H1 (cell line): ENCODE data around the gene KIAA1143. TPM values are rescaled to one million over a fixed set of nuclear protein-coding genes. Genes with fewer than 3 reads are reported as not detected.

Source experiments
- CTCF ChIA-PET: fragments of 300-600 bp; sonication (Branson Sonifier 250); formaldehyde crosslinking; loops from one replicate; lab custom pipeline; 2021; ENCODE audit not compliant: partially characterized antibody; lab: Charles Lee
- POLR2A ChIA-PET: fragments of 300-600 bp; sonication (Branson Sonifier 250); formaldehyde crosslinking; loops from one replicate; lab custom pipeline; 2021; ENCODE audit warnings: inconsistent platforms; ENCODE audit not compliant: partially characterized antibody; lab: Charles Lee
- DNase-seq, 2 experiments: peaks; one replicate each; pipeline versions ENCODE4 v3.0.0 to v3.0.0-alpha.2; 2010 to 2022; ENCODE audit warnings: low spot score in 2 of 2, low read depth in 1 of 2, mixed read lengths in 1 of 2
- FAIRE-seq: peaks from 2 replicates; lab custom pipeline; 2011; peaks lifted over from hg19 to GRCh38; lab: Jason Lieb, UNC
- H2AFZ ChIP-seq: 2 replicates; pipeline ENCODE4 v1.8.1; 2012; ENCODE audit warnings: low read length, inconsistent platforms
- H2AK5ac ChIP-seq: 2 replicates; pipeline ENCODE4 v1.6.1; 2013; ENCODE audit warnings: low read depth, low read length
- H2BK120ac ChIP-seq: replicated peaks from 2 replicates; pipeline ENCODE3; 2013; ENCODE audit warnings: low read depth, low read length, inconsistent platforms
- H2BK12ac ChIP-seq: 2 replicates; pipeline ENCODE4 v1.6.1; 2013; ENCODE audit warnings: low read depth, low read length
- H2BK15ac ChIP-seq: 2 replicates; pipeline ENCODE4 v1.6.1; 2013; ENCODE audit warnings: low read length
- H2BK20ac ChIP-seq: 2 replicates; pipeline ENCODE4 v1.6.1; 2013; ENCODE audit warnings: low read length
- H2BK5ac ChIP-seq: 2 replicates; pipeline ENCODE4 v1.6.1; 2013; ENCODE audit warnings: low read depth, low read length
- H3K14ac ChIP-seq: 2 replicates; pipeline ENCODE4 v1.6.1; 2013; ENCODE audit warnings: inconsistent platforms; ENCODE audit not compliant: insufficient read length
- H3K18ac ChIP-seq: 2 replicates; pipeline ENCODE4 v1.6.1; 2013; ENCODE audit warnings: low read length; ENCODE audit errors: extremely low read depth
- H3K23ac ChIP-seq: 2 replicates; pipeline ENCODE4 v1.6.1; 2013; ENCODE audit warnings: inconsistent platforms; ENCODE audit not compliant: insufficient read length
- H3K23me2 ChIP-seq: 2 replicates; pipeline ENCODE4 v1.6.1; 2013; ENCODE audit warnings: low read depth, low read length
- H3K27ac ChIP-seq: 2 replicates; pipeline ENCODE4 v1.6.1; 2011; ENCODE audit warnings: low read depth, low read length, inconsistent platforms
- H3K27me3 ChIP-seq, 4 experiments: replicated peaks in 1 of 4; 1 replicate in 1 of 4; 2 replicates in 3 of 4; pipeline versions ENCODE4 v1.6.1 to v1.8.1; 2011 to 2013; ENCODE audit warnings: low read length in 3 of 4, mild to moderate bottlenecking in 3 of 4, inconsistent platforms in 2 of 4, mixed read lengths in 2 of 4, moderate library complexity in 1 of 4; ENCODE audit not compliant: control insufficient read depth in 3 of 4, insufficient read depth in 3 of 4; ENCODE audit errors: extremely low read depth in 1 of 4
- H3K36me3 ChIP-seq, 4 experiments: 2 replicates each; pipeline versions ENCODE4 v1.6.1 to v1.8.1; 2011 to 2013; ENCODE audit warnings: mild to moderate bottlenecking in 4 of 4, low read length in 3 of 4, moderate library complexity in 2 of 4, control low read depth in 1 of 4, inconsistent platforms in 1 of 4; ENCODE audit not compliant: insufficient read depth in 4 of 4, control insufficient read depth in 2 of 4
- H3K4ac ChIP-seq: replicated peaks from 2 replicates; pipeline ENCODE3; 2013; ENCODE audit warnings: low read length, low read depth, mixed read lengths, inconsistent platforms; ENCODE audit not compliant: insufficient read length
- H3K4me1 ChIP-seq, 4 experiments: replicated peaks in 1 of 4; 1 replicate in 1 of 4; 2 replicates in 3 of 4; pipeline versions ENCODE4 v1.6.1 to v1.8.1; 2011 to 2013; ENCODE audit warnings: low read length in 3 of 4, inconsistent platforms in 2 of 4, mixed read lengths in 1 of 4; ENCODE audit not compliant: insufficient read depth in 4 of 4, control insufficient read depth in 3 of 4
- H3K4me2 ChIP-seq, 2 experiments: 2 replicates each; pipeline versions ENCODE4 v1.6.1 to v1.8.1; 2011 to 2013; ENCODE audit warnings: low read depth in 2 of 2, low read length in 2 of 2, control low read depth in 1 of 2, inconsistent platforms in 1 of 2, mild to moderate bottlenecking in 1 of 2; ENCODE audit not compliant: insufficient read depth in 1 of 2
- H3K4me3 ChIP-seq, 4 experiments: fragments of 200-600, 300-600 bp in 1 of 4; sonication (generic), shearing (Covaris generic), sonication (Bioruptor Twin) in 1 of 4; 2 replicates each; pipeline versions ENCODE4 v1.5.1 to v1.8.1; 2011 to 2016; ENCODE audit warnings: low read length in 4 of 4, low read depth in 3 of 4, control low read depth in 2 of 4, inconsistent platforms in 2 of 4, mild to moderate bottlenecking in 2 of 4, mixed read lengths in 1 of 4, moderate library complexity in 1 of 4; ENCODE audit not compliant: insufficient read depth in 2 of 4; ENCODE audit errors: extremely low read depth in 1 of 4
- H3K56ac ChIP-seq: replicated peaks from 2 replicates; pipeline ENCODE3; 2013; ENCODE audit warnings: low read depth, mild to moderate bottlenecking, mixed read lengths, low read length, inconsistent platforms; ENCODE audit not compliant: insufficient read length
- H3K79me1 ChIP-seq: 2 replicates; pipeline ENCODE4 v1.6.1; 2013; ENCODE audit warnings: low read depth, low read length, control low read depth
- H3K79me2 ChIP-seq, 2 experiments: 2 replicates each; pipeline versions ENCODE4 v1.6.1 to v1.8.1; 2012 to 2013; ENCODE audit warnings: low read length in 2 of 2, mild to moderate bottlenecking in 2 of 2, inconsistent platforms in 1 of 2; ENCODE audit not compliant: insufficient read depth in 2 of 2, control insufficient read depth in 1 of 2
- H3K9ac ChIP-seq, 4 experiments: replicated peaks in 1 of 4; 1 replicate in 1 of 4; 2 replicates in 3 of 4; pipeline versions ENCODE4 v1.6.1 to v1.8.1; 2011 to 2013; ENCODE audit warnings: low read depth in 3 of 4, low read length in 3 of 4, control low read depth in 2 of 4, mild to moderate bottlenecking in 2 of 4, moderate library complexity in 2 of 4, inconsistent platforms in 1 of 4; ENCODE audit errors: extremely low read depth in 1 of 4
- H3K9me3 ChIP-seq, 2 experiments: 2 replicates each; pipeline versions ENCODE4 v1.6.1 to v1.8.1; 2012 to 2013; ENCODE audit warnings: mild to moderate bottlenecking in 2 of 2, moderate library complexity in 2 of 2, control low read depth in 1 of 2, inconsistent platforms in 1 of 2, low read depth in 1 of 2, low read length in 1 of 2, mixed read lengths in 1 of 2; ENCODE audit not compliant: insufficient read depth in 2 of 2
- H4K20me1 ChIP-seq, 2 experiments: replicated peaks in 1 of 2; 2 replicates each; pipeline versions ENCODE3 to v1.8.1; 2011 to 2013; ENCODE audit warnings: inconsistent platforms in 2 of 2, low read length in 2 of 2, mild to moderate bottlenecking in 1 of 2; ENCODE audit not compliant: insufficient read depth in 2 of 2, control insufficient read depth in 1 of 2
- H4K5ac ChIP-seq: 2 replicates; pipeline ENCODE4 v1.6.1; 2013; ENCODE audit warnings: low read length, low read depth, mixed read lengths, inconsistent platforms; ENCODE audit not compliant: insufficient read length
- H4K8ac ChIP-seq: 2 replicates; pipeline ENCODE4 v1.8.0; 2013; ENCODE audit warnings: mild to moderate bottlenecking, moderate library complexity, low read length, inconsistent platforms; ENCODE audit not compliant: insufficient read depth; ENCODE audit errors: extremely low read depth
- H4K91ac ChIP-seq: replicated peaks from 2 replicates; pipeline ENCODE3; 2013; ENCODE audit warnings: low read length, mixed read lengths, inconsistent platforms; ENCODE audit not compliant: insufficient read length
- ATF3 ChIP-seq: IDR thresholded peaks from 2 replicates; pipeline ENCODE4 v1.6.1; 2011; ENCODE audit warnings: low read depth, mild to moderate bottlenecking, low read length; ENCODE audit not compliant: insufficient read depth
- EP300 ChIP-seq, 2 experiments: IDR thresholded peaks; 1 replicate in 1 of 2; 2 replicates in 1 of 2; pipeline ENCODE4 v1.6.1; 2011 to 2012; ENCODE audit warnings: low read depth in 2 of 2, low read length in 2 of 2, mild to moderate bottlenecking in 2 of 2, borderline replicate concordance in 1 of 2, inconsistent platforms in 1 of 2, moderate library complexity in 1 of 2
- POLR2AphosphoS5 ChIP-seq: IDR thresholded peaks from 2 replicates; pipeline ENCODE4 v1.6.1; 2011; ENCODE audit warnings: low read depth, low read length
- WGBS, 2 experiments: shearing (Covaris generic) in 1 of 2; methylation state at CpG; one replicate each; pipeline versions ENCODE4 v1.1.6 to v1.1.7; 2013 to 2015; ENCODE audit warnings: low lambda C conversion rate in 2 of 2, mixed read lengths in 2 of 2, inconsistent platforms in 1 of 2, low coverage in 1 of 2, missing lambda C conversion rate in 1 of 2; ENCODE audit not compliant: insufficient replicate concordance in 2 of 2, insufficient coverage in 1 of 2, insufficient read length in 1 of 2; ENCODE audit errors: extremely low coverage in 1 of 2, missing lambda C conversion rate in 1 of 2; 5-methylcytosine and 5-hydroxymethylcytosine counted together
- polyA plus RNA-seq, 7 experiments: library from polyadenylated mRNA; depleted of rRNA in 3 of 7; stranded (reverse) in 5 of 7; unstranded in 2 of 7; fragments of >200 nt in 5 of 7; fragments of 200-250 nt in 2 of 7; gene quantifications; 1 replicate in 5 of 7; 2 replicates in 1 of 7; 4 replicates in 1 of 7; pipeline versions ENCODE4 v1.2.1 to v1.2.3, GENCODE V29; 2011 to 2013; ENCODE audit warnings: missing spikeins in 2 of 7, mixed read lengths in 2 of 7
- total RNA-seq: library from RNA; stranded (reverse); fragmentation: NEBNext Ultra II Directional; extraction: Animal tissue kit (Norgen Biotek cat#: 25700); gene quantifications from 2 replicates; pipeline ENCODE4 v1.2.1, GENCODE V29; 2021

KIAA1143 gene
- total and polyA plus RNA-seq, 2 of the 8 experiments (the other 6 are each of a cell fraction or from before 2014, with no cell fraction given), result 16.2 to 67.2 TPM

GRCh38 chr3:44771424-44772098, 10.1 kb upstream of the KIAA1143 start:
- ChIA-PET CTCF (no interaction called here), POLR2A (interaction anchor here (0.7 to 2.4 kb wide), 3 partner anchors 9 to 43 kb away, joined by 3 to 12 read pairs (median 4); partner anchors contain the start of genes KIAA1143 and KIF15)
- H2BK15ac ChIP-seq, result no peak overlapping the region
- no peak overlapping the region for H4K8ac ChIP-seq
- no peak for FAIRE-seq
- no peak overlapping the region for H3K56ac ChIP-seq
- no peak overlapping the region for H3K18ac ChIP-seq
- no peaks in the 10 kb centered on the region for H3K4me1 ChIP-seq
- no peaks in the 10 kb centered on the region; the same call in 1 of the 2 replicates for H3K79me1 ChIP-seq
- no peak overlapping the region for H2AFZ ChIP-seq
- 81% methylated on average over 1 of the region's 1 CpG; no CpG with 5 or more reads in 1 of the 2 experiments for WGBS, 2 experiments
- peaks cover 43 to 54% of the 10 kb centered on the region in 2 experiments for H3K9me3 ChIP-seq
- H3K14ac ChIP-seq, result no peak overlapping the region
- H3K23me2 ChIP-seq, result no peaks in the 10 kb centered on the region
- H2AK5ac ChIP-seq, result no peak overlapping the region
- H4K20me1 ChIP-seq, result no peaks in the 10 kb centered on the region
- H3K27me3 ChIP-seq, result no peaks in the 10 kb centered on the region
- TF ChIP-seq POLR2AphosphoS5, result no peak
- no peak for TF ChIP-seq EP300 (IDR thresholded peaks at IDR 0.05; ENCODE audit: borderline replicate concordance in 1 of 2, low read depth in 2 of 2, low read length in 2 of 2)
- TF ChIP-seq ATF3, result no peak
- no peak overlapping the region; a peak in 1 of 8 replicates for H3K4me3 ChIP-seq
- H3K4ac ChIP-seq, result no peak overlapping the region
- H4K91ac ChIP-seq, result no peak overlapping the region
- H3K9ac ChIP-seq, result no peak overlapping the region
- H3K27ac ChIP-seq, result no peak overlapping the region
- H2BK20ac ChIP-seq, result no peak overlapping the region
- H3K23ac ChIP-seq, result no peak overlapping the region
- H2BK12ac ChIP-seq, result no peak overlapping the region
- H3K4me2 ChIP-seq, result no peak overlapping the region
- peaks cover 0 to 44% of the 10 kb centered on the region in 2 experiments; a peak in 2 of 4 replicates for H3K79me2 ChIP-seq
- DNase-seq, result no peak
- no peak overlapping the region for H2BK5ac ChIP-seq
- peaks cover 2 to 62% (median 31%) of the 10 kb centered on the region in 4 experiments; a peak in 7 of 8 replicates for H3K36me3 ChIP-seq
- H2BK120ac ChIP-seq, result no peak overlapping the region
- H4K5ac ChIP-seq, result no peak overlapping the region
